ENCODE measurements around the gene GPR146.

Gene GPR146

DNA sequence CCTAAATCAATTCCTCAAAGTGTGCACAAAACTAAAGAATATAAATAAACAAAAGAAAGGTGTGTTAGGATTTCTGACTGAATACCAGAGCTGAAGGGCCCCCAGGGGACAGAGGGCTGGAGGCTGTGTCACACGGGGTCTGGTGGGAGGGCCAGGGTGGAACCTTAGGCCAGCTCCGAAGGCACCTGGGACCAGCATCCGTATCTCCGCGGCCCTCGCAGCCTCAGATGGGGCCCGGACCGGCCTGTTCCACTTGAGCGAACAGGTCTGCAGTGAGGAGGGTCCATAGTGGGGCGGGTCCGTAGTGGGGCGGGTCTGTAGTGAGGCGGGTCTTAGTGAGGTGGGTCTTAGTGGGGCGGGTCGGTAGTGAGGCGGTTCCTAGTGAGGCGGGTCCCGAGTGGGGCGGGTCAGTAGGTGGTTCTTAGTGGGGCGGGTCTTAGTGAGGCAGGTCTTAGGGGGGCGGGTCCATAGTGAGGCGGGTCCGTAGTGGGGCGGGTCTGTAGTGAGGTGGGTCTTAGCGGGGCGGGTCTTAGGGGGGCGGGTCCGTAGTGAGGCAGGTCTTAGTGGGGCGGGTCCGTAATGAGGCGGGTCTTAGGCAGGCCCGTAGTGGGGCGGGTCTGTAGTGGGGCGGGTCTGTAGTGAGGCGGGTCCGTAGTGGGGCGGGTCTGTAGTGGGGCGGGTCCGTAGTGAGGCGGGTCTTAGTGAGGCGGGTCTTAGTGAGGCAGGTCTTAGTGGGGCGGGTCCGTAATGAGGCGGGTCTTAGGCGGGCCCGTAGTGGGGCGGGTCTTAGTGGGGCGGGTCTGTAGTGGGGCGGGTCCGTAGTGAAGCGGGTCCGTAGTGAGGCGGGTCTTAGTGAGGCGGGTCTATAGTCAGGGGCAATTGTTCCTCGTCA lies 15.1 kb downstream of the GPR146 start:
- peak overlapping the region; percentile 55; the same call in 1 of the 2 replicates for H3K9ac ChIP-seq (ENCODE audit: low read depth, low read length)
- H3K4me1 ChIP-seq (ENCODE audit: insufficient read depth, low read length), result peaks cover 6% of the 10 kb centered on the region; the same call in 1 of the 2 replicates
- no peaks in the 10 kb centered on the region; the same call in 1 of the 2 replicates for H3K36me3 ChIP-seq (ENCODE audit: insufficient read depth, low read length)
- no peaks in the 10 kb centered on the region for H3K9me3 ChIP-seq (ENCODE audit: control insufficient read depth, insufficient read depth, low read length)

DNA sequence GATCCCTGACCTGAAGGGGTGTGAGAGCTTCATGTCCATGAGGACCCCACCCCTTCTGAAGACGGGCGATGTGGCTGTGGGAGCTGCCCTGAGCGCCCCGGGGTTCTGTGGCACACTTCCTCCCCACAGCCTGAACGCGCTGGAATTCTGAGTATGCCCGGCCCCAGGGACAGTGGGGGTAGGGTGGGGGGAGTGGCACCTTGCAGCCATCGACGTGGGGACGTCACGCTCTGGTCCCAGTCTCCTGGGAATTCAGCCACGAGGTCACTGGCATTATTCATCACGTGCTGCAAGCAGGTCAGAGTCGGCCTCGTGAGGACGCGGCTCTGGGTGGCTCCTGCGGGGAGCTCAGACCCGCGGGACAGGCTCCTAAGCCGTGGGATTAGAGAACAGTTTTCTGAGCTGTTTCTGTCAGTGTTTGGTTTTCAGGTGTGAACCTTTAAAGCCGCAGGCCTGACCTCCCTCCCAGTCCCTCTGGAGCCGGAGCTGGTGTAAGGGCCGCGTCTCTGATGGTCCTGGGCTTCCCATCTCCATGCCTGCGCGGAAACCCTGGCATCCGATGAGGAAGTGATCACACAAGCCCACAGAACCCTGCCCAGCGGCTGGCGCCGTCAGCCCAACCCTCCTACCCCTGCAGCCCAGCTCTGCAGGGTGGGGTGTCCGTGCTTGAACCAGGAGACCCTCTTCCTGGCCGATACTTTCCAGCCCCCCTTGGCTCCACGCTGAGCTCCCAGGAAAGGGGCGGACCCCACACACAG lies 16.1 kb downstream of the GPR146 start:
- Histone ChIP-seq H3K36me3 (ENCODE audit: insufficient read depth, low read length) (no peaks in the 10 kb centered on the region; the same call in 1 of the 2 replicates), H3K9me3 (ENCODE audit: control insufficient read depth, insufficient read depth, low read length) (no peaks in the 10 kb centered on the region), H3K4me1 (ENCODE audit: insufficient read depth, low read length) (peaks cover 6% of the 10 kb centered on the region; the same call in 1 of the 2 replicates), H3K9ac (ENCODE audit: low read depth, low read length) (peak overlapping the region; percentile 55; the same call in 1 of the 2 replicates)

DNA sequence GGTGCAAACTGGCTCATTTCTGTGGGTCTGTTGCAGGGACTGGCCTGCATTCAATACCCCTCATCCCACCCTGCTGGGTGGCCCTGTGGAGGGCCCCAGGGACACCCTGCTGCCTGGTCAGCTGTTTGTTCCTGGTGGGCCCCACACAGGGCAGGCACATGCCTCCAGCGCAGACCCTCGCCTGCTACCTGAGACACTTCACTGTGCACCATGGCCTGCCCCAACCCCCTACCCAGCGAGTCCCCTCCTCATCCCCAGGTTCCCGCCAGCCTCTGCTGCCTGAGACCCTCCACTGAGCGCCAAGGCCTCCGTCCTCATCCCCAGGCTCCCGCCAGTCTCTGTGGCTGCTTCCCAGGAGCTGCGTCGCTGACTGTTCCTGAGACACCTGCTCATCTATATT lies 16.8 kb downstream of the GPR146 start:
- H3K9ac ChIP-seq (ENCODE audit: low read depth, low read length), result no peak overlapping the region
- no peaks in the 10 kb centered on the region; the same call in 1 of the 2 replicates for H3K36me3 ChIP-seq (ENCODE audit: insufficient read depth, low read length)
- H3K9me3 ChIP-seq (ENCODE audit: control insufficient read depth, insufficient read depth, low read length), result no peaks in the 10 kb centered on the region
- H3K4me1 ChIP-seq (ENCODE audit: insufficient read depth, low read length), result peaks cover 6% of the 10 kb centered on the region; the same call in 1 of the 2 replicates

DNA sequence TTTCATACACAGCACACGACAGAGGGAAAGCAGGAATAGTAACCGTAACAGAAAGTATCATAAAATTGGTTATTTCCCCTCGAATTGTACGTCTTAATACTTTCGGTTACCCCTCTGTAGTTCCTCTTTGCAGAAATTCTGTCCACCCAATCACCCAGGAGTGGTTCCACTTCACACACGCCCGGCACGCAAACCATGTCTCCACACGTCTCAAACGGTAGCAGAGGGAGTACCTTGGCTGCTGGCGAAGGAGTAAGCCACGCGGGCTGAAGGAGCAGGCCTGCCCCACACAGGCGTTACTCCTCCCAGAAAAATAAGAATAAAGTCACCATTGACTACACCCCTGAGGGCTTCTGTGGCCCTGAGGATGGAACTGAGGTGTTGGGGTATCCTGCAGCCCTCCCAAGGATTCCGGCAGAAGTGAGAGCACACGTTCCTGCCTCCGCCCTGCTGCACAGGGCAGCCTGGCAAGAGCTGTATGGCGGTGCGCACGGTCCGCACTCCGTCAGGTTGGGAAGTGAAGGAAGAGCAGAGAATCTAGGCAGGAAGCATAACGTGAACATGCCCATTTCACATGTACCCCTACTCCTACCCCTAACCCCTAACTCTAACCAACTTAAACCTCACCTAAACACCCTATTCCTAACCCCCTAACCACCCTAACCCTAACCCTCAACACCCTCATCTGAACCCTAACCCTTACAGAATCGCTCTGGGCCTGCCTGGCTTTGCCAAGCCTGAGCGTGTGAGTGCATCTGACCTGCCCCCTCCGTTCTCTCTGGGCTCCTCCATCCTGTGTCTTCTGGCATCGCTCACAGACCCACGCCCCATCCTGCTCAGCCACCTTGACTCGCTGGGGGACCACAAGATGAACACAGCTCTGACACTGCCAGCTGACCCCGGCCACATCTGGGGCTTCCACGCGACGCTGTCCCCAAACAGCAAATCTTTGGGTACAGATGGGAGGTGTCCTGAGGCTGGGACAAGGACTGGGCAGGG lies 18.2 kb downstream of the GPR146 start:
- Histone ChIP-seq H3K36me3 (ENCODE audit: insufficient read depth, low read length) (no peaks in the 10 kb centered on the region; the same call in 1 of the 2 replicates), H3K4me1 (ENCODE audit: insufficient read depth, low read length) (peaks cover 6% of the 10 kb centered on the region; the same call in 1 of the 2 replicates), H3K9ac (ENCODE audit: low read depth, low read length) (no peak overlapping the region), H3K9me3 (ENCODE audit: control insufficient read depth, insufficient read depth, low read length) (no peaks in the 10 kb centered on the region)

DNA sequence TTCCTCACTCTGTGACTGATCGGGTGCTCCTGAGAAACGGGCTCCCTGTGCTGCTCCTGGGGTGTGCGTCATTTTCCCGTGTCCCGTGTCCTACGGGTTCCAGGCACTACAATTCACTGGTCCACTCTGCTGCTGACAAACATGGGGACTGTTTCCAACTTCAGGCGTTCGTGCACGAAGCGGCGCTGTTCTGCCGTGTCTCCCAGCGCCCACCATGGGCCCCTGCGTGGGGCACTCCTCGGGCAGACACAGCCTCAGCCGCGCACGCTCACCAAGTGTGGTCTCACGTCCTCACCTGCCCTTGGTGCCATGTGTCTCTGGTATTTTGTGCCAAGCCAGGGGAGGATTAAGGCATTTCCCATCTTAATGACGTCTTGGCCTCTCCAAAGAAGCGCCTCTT lies 19.0 kb downstream of the GPR146 start:
- H3K4me1 ChIP-seq (ENCODE audit: insufficient read depth, low read length), result peaks cover 6% of the 10 kb centered on the region; the same call in 1 of the 2 replicates
- H3K9me3 ChIP-seq (ENCODE audit: control insufficient read depth, insufficient read depth, low read length), result no peaks in the 10 kb centered on the region
- H3K36me3 ChIP-seq (ENCODE audit: insufficient read depth, low read length), result no peaks in the 10 kb centered on the region; the same call in 1 of the 2 replicates
- no peak overlapping the region for H3K9ac ChIP-seq (ENCODE audit: low read depth, low read length)

GRCh38 chr7:1064581-1064980 lies 20.2 kb downstream of the GPR146 start:
- Histone ChIP-seq H3K9me3 (ENCODE audit: control insufficient read depth, insufficient read depth, low read length) (no peaks in the 10 kb centered on the region), H3K36me3 (ENCODE audit: insufficient read depth, low read length) (no peaks in the 10 kb centered on the region; the same call in 1 of the 2 replicates)

DNA sequence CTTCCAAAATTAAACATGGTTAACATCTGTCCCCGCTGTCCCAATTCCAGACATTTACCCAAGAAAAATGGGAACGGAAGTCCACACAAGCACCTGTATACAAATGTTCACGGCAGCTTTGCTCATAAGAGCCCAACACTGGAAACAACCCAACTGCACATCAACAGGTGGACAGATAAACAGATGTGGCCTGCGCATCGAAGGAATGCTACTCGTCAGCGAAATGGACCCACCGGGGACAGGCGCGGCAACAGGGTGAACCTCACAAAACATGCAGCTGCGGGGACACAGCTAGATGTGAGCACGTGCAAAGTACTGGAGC lies 20.9 kb downstream of the GPR146 start:
- H3K4me1 ChIP-seq (ENCODE audit: insufficient read depth, low read length), result peaks cover 4% of the 10 kb centered on the region; the same call in 1 of the 2 replicates
- no peak overlapping the region for H3K9ac ChIP-seq (ENCODE audit: low read depth, low read length)
- no peaks in the 10 kb centered on the region; the same call in 1 of the 2 replicates for H3K36me3 ChIP-seq (ENCODE audit: insufficient read depth, low read length)
- H3K9me3 ChIP-seq (ENCODE audit: control insufficient read depth, insufficient read depth, low read length), result no peaks in the 10 kb centered on the region

More at GRCh38 chr7:1064581-1064980, 20.2 kb downstream of the GPR146 start:
- peaks cover 6% of the 10 kb centered on the region; the same call in 1 of the 2 replicates for H3K4me1 ChIP-seq (ENCODE audit: insufficient read depth, low read length)
- no peak overlapping the region for H3K9ac ChIP-seq (ENCODE audit: low read depth, low read length)

- Histone ChIP-seq H3K36me3 (ENCODE audit: insufficient read depth, low read length) (no peaks in the 10 kb centered on the region; the same call in 1 of the 2 replicates), H3K9me3 (ENCODE audit: control insufficient read depth, insufficient read depth, low read length) (no peaks in the 10 kb centered on the region), H3K9ac (ENCODE audit: low read depth, low read length) (no peak overlapping the region), H3K4me1 (ENCODE audit: insufficient read depth, low read length) (peaks cover 4% of the 10 kb centered on the region; the same call in 1 of the 2 replicates)
Observed at GRCh38 chr7:1065585-1066241, 21.4 kb downstream of the GPR146 start.

- Histone ChIP-seq H3K9ac (ENCODE audit: low read depth, low read length) (no peak overlapping the region), H3K9me3 (ENCODE audit: control insufficient read depth, insufficient read depth, low read length) (no peaks in the 10 kb centered on the region), H3K4me1 (ENCODE audit: insufficient read depth, low read length) (no peaks in the 10 kb centered on the region; the same call in 1 of the 2 replicates), H3K36me3 (ENCODE audit: insufficient read depth, low read length) (no peaks in the 10 kb centered on the region; the same call in 1 of the 2 replicates)
Observed at GRCh38 chr7:1066242-1066588, 21.9 kb downstream of the GPR146 start.

DNA sequence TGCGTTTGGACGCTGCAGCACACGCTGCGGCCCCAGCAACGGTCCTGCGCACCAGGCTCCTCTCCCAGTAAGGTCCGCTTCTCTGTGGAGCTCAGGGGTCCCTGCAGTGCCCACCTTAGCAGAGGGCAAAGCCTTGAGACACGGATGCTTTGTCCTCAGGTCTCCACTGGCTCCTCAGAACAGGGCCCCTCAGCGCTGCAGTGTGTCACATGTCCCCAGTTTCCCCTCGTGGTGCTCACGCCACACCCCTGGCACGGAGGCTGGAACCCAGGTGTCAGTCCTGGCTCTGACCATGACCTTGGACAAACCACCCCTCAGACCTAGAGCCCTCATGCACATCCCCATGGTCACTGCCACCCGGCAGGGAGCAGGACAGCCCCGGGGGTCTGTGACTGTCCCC lies 23.7 kb downstream of the GPR146 start:
- no peak overlapping the region for H3K9ac ChIP-seq (ENCODE audit: low read depth, low read length)
- H3K9me3 ChIP-seq (ENCODE audit: control insufficient read depth, insufficient read depth, low read length), result no peaks in the 10 kb centered on the region
- no peaks in the 10 kb centered on the region; the same call in 1 of the 2 replicates for H3K4me1 ChIP-seq (ENCODE audit: insufficient read depth, low read length)
- H3K36me3 ChIP-seq (ENCODE audit: insufficient read depth, low read length), result no peaks in the 10 kb centered on the region; the same call in 1 of the 2 replicates

DNA sequence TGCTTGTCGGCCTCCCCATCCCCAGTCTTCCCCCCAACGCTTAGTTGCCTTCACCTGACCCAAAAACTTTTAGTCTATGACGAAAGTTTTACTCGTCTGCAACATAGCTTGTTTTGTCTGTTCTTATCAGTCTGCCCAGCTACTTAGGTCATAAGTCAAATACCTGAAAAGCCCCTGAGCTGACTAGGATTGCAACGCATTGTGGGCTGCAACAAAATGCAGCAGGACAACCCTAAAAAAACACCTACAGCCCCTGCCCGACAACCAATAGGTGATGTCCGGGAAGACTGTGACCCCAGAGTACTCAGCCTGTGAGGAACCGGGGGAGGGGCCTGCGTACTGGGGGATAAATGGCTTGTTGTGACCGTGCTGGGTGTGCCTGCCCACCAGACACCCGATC lies 24.3 kb downstream of the GPR146 start:
- no peak overlapping the region for H3K9ac ChIP-seq (ENCODE audit: low read depth, low read length)
- no peaks in the 10 kb centered on the region for H3K36me3 ChIP-seq (ENCODE audit: insufficient read depth, low read length)
- no peaks in the 10 kb centered on the region; the same call in 1 of the 2 replicates for H3K4me1 ChIP-seq (ENCODE audit: insufficient read depth, low read length)
- H3K9me3 ChIP-seq (ENCODE audit: control insufficient read depth, insufficient read depth, low read length), result no peaks in the 10 kb centered on the region

- no peaks in the 10 kb centered on the region for H3K9me3 ChIP-seq (ENCODE audit: control insufficient read depth, insufficient read depth, low read length)
- no peaks in the 10 kb centered on the region for H3K36me3 ChIP-seq (ENCODE audit: insufficient read depth, low read length)
- no peak overlapping the region for H3K9ac ChIP-seq (ENCODE audit: low read depth, low read length)
- H3K4me1 ChIP-seq (ENCODE audit: insufficient read depth, low read length), result no peaks in the 10 kb centered on the region; the same call in 1 of the 2 replicates
Observed at GRCh38 chr7:1070544-1071011, 26.2 kb downstream of the GPR146 start.

DNA sequence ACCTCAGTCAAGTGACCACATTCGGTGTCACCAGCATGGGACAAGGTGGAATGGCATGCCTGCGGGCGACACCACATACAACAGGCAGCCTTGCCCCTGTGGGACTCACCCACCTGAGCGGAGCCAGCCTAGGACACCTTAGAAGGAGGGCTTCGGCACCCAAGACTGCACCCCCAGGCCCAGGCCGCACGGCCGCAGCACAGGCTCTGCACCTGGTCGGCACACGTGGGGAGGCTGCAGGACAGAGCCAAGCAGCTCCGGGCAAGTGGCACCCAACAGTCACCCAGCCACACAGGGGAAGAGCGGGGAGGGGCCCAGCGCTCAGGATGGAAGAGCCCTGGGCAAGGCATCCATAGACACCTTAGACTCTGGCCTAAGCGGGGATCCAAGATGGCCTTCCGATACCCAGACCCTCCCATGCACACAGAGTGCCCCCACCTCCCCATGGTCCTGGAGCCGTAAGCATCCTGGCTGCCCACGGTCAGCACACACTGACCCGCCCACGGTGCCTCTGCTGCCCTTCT lies 27.4 kb downstream of the GPR146 start:
- no peaks in the 10 kb centered on the region for H3K9me3 ChIP-seq (ENCODE audit: control insufficient read depth, insufficient read depth, low read length)
- no peaks in the 10 kb centered on the region for H3K4me1 ChIP-seq (ENCODE audit: insufficient read depth, low read length)
- H3K9ac ChIP-seq (ENCODE audit: low read depth, low read length), result no peak overlapping the region
- H3K36me3 ChIP-seq (ENCODE audit: insufficient read depth, low read length), result no peaks in the 10 kb centered on the region
